HuH-7.5 (cell line): ENCODE data around the gene OR51G2.

ENCODE experiments used
- DNase-seq: peaks from one replicate; pipeline ENCODE4 v3.0.0; 2011; ENCODE audit warnings: low spot score

OR51G2 gene

GRCh38 chr11:4863876-4864275, 55.3 kb downstream of the OR51G2 start:
- DNase-seq = no peak
